Kidney glomerular epithelial cell (primary cell): ENCODE results near the gene INHBB.
A peak's percentile ranks its signal among the peaks of the same experiment; 100 is the strongest.

Experiments used
- DNase-seq: peaks from one replicate; lab custom pipeline; 2025; lab: John Stamatoyannopoulos, UW

The INHBB gene

DNA sequence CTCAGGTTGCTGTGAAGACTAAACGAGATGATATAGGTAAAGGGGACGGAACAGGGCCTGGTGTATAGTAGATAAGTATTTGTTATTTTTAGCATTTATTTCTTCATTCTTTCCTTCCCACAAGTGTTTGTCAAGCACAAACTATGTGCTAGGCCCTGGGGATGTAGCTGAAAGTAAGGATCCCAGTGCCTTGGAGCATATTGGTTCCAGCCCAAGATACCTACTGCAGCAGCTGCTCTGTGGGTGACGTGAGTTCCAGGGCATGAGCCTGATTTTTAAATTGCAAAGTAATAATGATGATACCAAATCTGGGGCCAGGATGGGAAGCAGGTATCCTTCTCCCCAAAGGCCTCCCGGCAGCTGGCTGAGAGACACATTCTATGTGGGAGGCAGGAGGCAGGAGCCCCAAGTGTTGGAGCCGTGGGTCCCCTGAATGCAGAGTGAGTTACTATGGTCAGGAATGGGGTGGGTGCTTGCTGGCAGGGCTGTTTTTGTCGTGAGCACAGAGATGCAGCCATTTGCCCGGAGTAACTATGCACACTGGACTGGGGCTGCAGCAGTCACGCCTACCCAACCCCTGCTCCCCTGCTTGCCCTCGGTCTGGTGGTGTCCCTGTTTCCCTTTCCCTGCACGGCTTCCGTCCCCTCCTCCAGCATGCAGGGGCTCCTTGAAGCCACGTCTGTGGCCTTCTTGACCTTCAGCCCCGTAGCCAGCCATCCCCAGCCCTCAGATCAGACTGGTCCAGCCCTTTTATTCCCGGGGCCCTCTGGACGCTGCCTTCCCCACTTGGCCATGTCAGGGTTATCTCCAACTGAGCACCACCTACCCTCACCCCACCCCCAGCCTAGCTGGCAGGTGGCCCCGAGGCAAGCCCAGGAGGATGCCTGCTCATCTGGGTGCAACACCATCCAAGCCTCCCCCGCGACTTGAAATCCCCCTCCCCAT is 52.4 kb downstream of the INHBB start:
- no peak for DNase-seq

DNA sequence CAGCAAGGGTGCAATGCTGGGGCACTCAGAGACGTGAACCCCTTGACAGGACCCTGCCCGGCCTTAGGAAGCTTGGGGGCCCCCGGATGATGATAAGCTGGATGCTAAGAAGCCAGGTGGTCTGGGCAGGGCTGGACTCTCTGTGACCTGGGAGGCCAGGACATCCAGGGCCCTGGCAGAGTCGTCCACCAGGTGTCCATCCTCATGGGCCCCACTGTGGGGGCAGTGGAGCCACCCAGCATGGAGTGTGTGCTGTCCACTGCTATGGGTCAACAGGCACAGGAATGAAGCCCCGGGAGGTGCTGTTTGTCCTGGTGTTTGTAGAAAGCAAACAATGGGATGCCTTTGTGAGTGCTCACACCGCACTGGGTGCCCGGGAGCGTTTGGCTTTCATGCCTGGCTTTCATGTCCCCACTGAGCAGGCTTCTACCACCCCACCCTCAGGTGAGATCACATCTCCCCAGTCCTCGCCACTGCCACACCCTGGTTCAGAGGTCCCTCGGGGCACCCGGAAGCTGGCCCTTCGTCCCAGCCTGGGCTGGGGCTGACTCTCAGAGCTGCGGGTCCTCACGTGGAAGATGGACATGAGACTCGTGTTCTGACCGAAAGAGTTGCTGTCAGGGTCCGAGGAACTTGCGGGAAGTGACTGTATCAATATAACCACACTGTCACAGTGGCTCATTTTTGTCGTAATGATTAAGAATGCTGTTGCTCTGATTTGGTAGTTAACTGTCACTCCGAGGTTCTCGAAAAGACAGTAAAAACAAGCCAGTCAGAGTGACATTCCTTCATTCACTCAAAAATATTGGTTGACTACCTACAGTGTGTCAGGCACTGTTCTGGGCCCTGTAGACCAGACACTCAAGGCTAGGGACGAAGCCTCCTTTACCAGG is 53.3 kb downstream of the INHBB start:
- DNase-seq = peak; percentile 54

DNA sequence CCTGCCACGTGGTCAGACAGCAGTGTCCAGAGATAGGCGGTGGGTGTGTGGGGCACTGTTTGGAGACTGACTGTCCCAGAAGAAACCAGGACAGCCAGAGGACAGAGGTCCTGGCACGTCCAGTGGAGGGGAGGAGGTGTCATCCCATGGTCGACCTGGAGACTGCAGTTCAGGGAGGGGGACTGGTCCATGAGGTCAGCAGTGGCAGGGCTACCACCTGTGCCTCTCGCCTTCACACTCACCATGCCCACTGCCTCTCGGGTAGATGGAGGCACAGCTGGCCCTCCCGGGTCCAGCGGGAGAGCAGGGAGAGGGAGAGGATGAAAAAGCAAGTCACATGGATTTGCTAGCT is 53.9 kb downstream of the INHBB start:
- no peak for DNase-seq

DNA sequence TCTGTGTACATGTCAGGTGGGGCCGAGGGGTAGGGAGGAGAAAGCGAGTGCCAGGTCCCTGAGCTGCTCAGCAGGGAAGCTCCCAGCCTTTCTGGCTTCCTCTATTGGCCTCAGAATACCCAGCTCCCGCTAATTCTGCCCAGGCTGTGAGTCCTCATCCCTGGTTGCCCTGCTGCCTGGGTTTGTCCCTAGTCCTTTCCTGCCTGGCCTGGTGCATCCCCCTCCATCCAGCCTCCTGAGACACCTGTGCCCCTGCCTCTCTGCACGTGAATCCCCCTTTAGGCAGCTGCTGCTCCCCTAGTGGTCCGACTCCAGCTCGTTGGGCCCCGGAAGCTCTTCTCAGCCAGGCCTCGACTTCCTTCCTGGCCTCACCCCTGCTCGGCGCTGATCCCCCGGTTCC is 54.6 kb downstream of the INHBB start:
- no peak for DNase-seq
